ENCODE results near the gene KCNQ1.

The KCNQ1 gene

GRCh38 chr11:2586087-2586792 is 141.4 kb downstream of the KCNQ1 start:
- no peak for DNase-seq

GRCh38 chr11:2586793-2587131 is 142.0 kb downstream of the KCNQ1 start:
- no peak for DNase-seq

GRCh38 chr11:2587132-2587930 is 142.5 kb downstream of the KCNQ1 start:
- DNase-seq, result no peak

- no peak for DNase-seq
Observed at GRCh38 chr11:2587976-2588748, 143.4 kb downstream of the KCNQ1 start.

- no peak for DNase-seq
Observed at GRCh38 chr11:2588809-2589537, 144.2 kb downstream of the KCNQ1 start.

- DNase-seq, result no peak
Observed at GRCh38 chr11:2589538-2589934, 144.7 kb downstream of the KCNQ1 start.

GRCh38 chr11:2590131-2590964 is 145.5 kb downstream of the KCNQ1 start:
- no peak for DNase-seq

GRCh38 chr11:2590965-2591754 is 146.4 kb downstream of the KCNQ1 start:
- no peak for DNase-seq

- DNase-seq, result no peak
Observed at GRCh38 chr11:2591805-2592204, 147.0 kb downstream of the KCNQ1 start.

- no peak for DNase-seq
Observed at GRCh38 chr11:2592559-2593392, 148.0 kb downstream of the KCNQ1 start.

- DNase-seq, result no peak
Observed at GRCh38 chr11:2593393-2593950, 148.7 kb downstream of the KCNQ1 start.

- DNase-seq, result no peak
Observed at GRCh38 chr11:2594267-2594666, 149.5 kb downstream of the KCNQ1 start.

GRCh38 chr11:2595204-2595603 is 150.4 kb downstream of the KCNQ1 start:
- DNase-seq, result no peak

GRCh38 chr11:2599561-2600189 is 154.9 kb downstream of the KCNQ1 start:
- DNase-seq, result no peak

- DNase-seq, result no peak
Observed at GRCh38 chr11:2609345-2609744, 164.5 kb downstream of the KCNQ1 start.

- no peak for DNase-seq
Observed at GRCh38 chr11:2612884-2613571, 168.2 kb downstream of the KCNQ1 start.

- DNase-seq, result no peak
Observed at GRCh38 chr11:2621894-2622293, 177.1 kb downstream of the KCNQ1 start.

- DNase-seq, result no peak
Observed at GRCh38 chr11:2625183-2625582, 180.4 kb downstream of the KCNQ1 start.

- no peak for DNase-seq
Observed at GRCh38 chr11:2630679-2631078, 185.9 kb downstream of the KCNQ1 start.

Data from inflammatory macrophage treated with lipopolysaccharide for 1 hour (primary cell).